HL-60 (cell line): ENCODE results near the gene GTF2IRD1.

Source experiments
- POLR2AphosphoS5 ChIP-seq: IDR thresholded peaks from 2 replicates; pipeline ENCODE4 v1.6.1; 2012; ENCODE audit warnings: low read depth
- SPI1 ChIP-seq: IDR thresholded peaks from 2 replicates; pipeline ENCODE4 v1.6.1; 2012; ENCODE audit warnings: low read depth, mild to moderate bottlenecking, borderline replicate concordance
- TF ChIP-seq, protein P1 (sequence below): IDR thresholded peaks from one replicate; pipeline ENCODE4 v1.5.1; 2011; ENCODE audit warnings: low read length, control low read depth, inconsistent platforms; ENCODE audit not compliant: insufficient read depth
- TF ChIP-seq, protein P2 (sequence below): IDR thresholded peaks from 2 replicates; pipeline ENCODE4 v1.6.1; 2012; ENCODE audit warnings: low read depth; ENCODE audit not compliant: insufficient replicate concordance

DNA sequence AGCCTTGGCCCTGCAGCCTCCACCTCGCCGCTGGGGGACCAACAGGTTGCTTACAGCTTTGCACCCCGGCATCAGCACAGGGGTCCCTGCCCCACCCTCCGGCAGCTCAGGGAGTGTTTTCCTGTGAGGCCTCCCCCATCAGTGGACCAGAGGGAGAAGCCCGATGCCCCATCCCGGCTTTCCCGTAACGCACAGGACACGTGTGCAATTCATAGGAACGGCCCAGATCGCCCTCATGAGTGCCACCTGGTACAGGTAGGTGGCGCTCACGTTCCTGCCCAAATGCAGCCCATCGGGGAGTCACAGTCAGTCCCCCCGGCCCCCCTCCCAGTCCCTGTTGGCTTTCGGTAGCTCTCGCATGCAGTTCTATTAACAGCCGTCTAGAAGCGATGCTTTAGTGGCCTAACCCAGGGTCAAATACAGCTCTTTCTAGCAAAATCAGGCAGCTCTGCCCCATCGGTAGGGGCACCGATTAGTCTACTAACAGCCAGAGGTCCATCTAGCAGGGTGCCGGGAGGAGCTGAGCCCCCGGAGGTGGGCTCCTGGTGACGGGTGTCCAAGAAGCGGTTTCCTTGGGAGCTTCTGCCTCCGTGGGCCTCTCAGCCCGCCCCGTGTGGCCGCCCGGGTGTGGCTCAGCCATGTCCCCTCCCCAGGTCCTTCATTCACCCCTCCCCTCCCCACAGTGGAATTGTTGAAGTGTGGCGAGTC lies 48.4 kb upstream of the GTF2IRD1 start:
- TF ChIP-seq, protein P1, sequence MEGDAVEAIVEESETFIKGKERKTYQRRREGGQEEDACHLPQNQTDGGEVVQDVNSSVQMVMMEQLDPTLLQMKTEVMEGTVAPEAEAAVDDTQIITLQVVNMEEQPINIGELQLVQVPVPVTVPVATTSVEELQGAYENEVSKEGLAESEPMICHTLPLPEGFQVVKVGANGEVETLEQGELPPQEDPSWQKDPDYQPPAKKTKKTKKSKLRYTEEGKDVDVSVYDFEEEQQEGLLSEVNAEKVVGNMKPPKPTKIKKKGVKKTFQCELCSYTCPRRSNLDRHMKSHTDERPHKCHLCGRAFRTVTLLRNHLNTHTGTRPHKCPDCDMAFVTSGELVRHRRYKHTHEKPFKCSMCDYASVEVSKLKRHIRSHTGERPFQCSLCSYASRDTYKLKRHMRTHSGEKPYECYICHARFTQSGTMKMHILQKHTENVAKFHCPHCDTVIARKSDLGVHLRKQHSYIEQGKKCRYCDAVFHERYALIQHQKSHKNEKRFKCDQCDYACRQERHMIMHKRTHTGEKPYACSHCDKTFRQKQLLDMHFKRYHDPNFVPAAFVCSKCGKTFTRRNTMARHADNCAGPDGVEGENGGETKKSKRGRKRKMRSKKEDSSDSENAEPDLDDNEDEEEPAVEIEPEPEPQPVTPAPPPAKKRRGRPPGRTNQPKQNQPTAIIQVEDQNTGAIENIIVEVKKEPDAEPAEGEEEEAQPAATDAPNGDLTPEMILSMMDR: peak; percentile 75
- TF ChIP-seq, protein P2, sequence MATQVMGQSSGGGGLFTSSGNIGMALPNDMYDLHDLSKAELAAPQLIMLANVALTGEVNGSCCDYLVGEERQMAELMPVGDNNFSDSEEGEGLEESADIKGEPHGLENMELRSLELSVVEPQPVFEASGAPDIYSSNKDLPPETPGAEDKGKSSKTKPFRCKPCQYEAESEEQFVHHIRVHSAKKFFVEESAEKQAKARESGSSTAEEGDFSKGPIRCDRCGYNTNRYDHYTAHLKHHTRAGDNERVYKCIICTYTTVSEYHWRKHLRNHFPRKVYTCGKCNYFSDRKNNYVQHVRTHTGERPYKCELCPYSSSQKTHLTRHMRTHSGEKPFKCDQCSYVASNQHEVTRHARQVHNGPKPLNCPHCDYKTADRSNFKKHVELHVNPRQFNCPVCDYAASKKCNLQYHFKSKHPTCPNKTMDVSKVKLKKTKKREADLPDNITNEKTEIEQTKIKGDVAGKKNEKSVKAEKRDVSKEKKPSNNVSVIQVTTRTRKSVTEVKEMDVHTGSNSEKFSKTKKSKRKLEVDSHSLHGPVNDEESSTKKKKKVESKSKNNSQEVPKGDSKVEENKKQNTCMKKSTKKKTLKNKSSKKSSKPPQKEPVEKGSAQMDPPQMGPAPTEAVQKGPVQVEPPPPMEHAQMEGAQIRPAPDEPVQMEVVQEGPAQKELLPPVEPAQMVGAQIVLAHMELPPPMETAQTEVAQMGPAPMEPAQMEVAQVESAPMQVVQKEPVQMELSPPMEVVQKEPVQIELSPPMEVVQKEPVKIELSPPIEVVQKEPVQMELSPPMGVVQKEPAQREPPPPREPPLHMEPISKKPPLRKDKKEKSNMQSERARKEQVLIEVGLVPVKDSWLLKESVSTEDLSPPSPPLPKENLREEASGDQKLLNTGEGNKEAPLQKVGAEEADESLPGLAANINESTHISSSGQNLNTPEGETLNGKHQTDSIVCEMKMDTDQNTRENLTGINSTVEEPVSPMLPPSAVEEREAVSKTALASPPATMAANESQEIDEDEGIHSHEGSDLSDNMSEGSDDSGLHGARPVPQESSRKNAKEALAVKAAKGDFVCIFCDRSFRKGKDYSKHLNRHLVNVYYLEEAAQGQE: no peak
- TF ChIP-seq SPI1 (no peak), POLR2AphosphoS5 (peak; percentile 57)
